DOHH2 (cell line): ENCODE data around the gene CCDC61.
A peak's percentile ranks its signal among the peaks of the same experiment; 100 is the strongest.

Experiments used
- H3F3A ChIP-seq: fragments of 200-600 bp; sonication (generic), shearing (Covaris generic); 2 replicates; pipeline ENCODE4 v1.6.0; 2016; ENCODE audit warnings: antibody characterized with exemption, mild to moderate bottlenecking; ENCODE audit not compliant: control insufficient read depth, insufficient read depth
- H3K27ac ChIP-seq: fragments of 200-600 bp; sonication (generic); 2 replicates; pipeline ENCODE4 v1.5.1; 2014; ENCODE audit warnings: low read depth, mild to moderate bottlenecking, low read length, moderate library complexity
- H3K27me3 ChIP-seq: fragments of 200-600 bp; sonication (generic); 2 replicates; pipeline ENCODE4 v1.6.1; 2014; ENCODE audit warnings: mild to moderate bottlenecking, low read length, mixed read lengths; ENCODE audit not compliant: control insufficient read depth
- H3K36me3 ChIP-seq: fragments of 200-600 bp; sonication (generic); 2 replicates; pipeline ENCODE4 v1.6.1; 2014; ENCODE audit warnings: mild to moderate bottlenecking, low read length, moderate library complexity, mixed read lengths; ENCODE audit not compliant: control insufficient read depth
- H3K4me1 ChIP-seq: fragments of 200-600 bp; sonication (generic); 2 replicates; pipeline ENCODE4 v1.6.1; 2014; ENCODE audit warnings: mild to moderate bottlenecking, low read length, mixed read lengths; ENCODE audit not compliant: control insufficient read depth
- H3K4me2 ChIP-seq: fragments of 200-600 bp; sonication (generic); 2 replicates; pipeline ENCODE4 v1.6.0; 2014; ENCODE audit warnings: mild to moderate bottlenecking, low read length, moderate library complexity
- H3K4me3 ChIP-seq: fragments of 200-600 bp; sonication (generic); 2 replicates; pipeline ENCODE4 v1.5.1; 2014; ENCODE audit warnings: mild to moderate bottlenecking, low read length, mixed read lengths
- H3K79me2 ChIP-seq: fragments of 200-600 bp; sonication (generic); 2 replicates; pipeline ENCODE4 v1.6.1; 2014; ENCODE audit warnings: mild to moderate bottlenecking, low read length, mixed read lengths; ENCODE audit not compliant: control insufficient read depth
- H3K9me2 ChIP-seq: fragments of 200-600 bp; sonication (generic); replicated peaks from 2 replicates; pipeline ENCODE4 v1.6.1; 2014; ENCODE audit warnings: mild to moderate bottlenecking, low read length, mixed read lengths; ENCODE audit not compliant: control insufficient read depth
- H3K9me3 ChIP-seq: fragments of 200-600 bp; sonication (generic); 2 replicates; pipeline ENCODE4 v1.6.1; 2014; ENCODE audit warnings: antibody characterized with exemption, low read length, mixed read lengths; ENCODE audit not compliant: control insufficient read depth, insufficient read depth
- H4K20me1 ChIP-seq: fragments of 200-600 bp; sonication (generic); 2 replicates; pipeline ENCODE4 v1.6.0; 2014; ENCODE audit warnings: low read depth, mild to moderate bottlenecking, antibody characterized with exemption, low read length, moderate library complexity; ENCODE audit not compliant: control insufficient read depth, insufficient read depth
- CTCF ChIP-seq: fragments of 200-600 bp; sonication (generic); IDR thresholded peaks from one replicate; pipeline ENCODE4 v1.5.1; 2014; ENCODE audit warnings: antibody characterized with exemption, mild to moderate bottlenecking, low read depth, low read length; ENCODE audit not compliant: poor library complexity, severe bottlenecking
- EZH2phosphoT487 ChIP-seq: fragments of 200-600 bp; sonication (generic); IDR thresholded peaks from 2 replicates; pipeline ENCODE4 v1.6.1; 2017; ENCODE audit warnings: borderline replicate concordance, mild to moderate bottlenecking, antibody characterized with exemption, low read length, moderate library complexity, mixed read lengths

Gene CCDC61

GRCh38 chr19:46000491-46001246, 5.4 kb downstream of the CCDC61 start:
- Histone ChIP-seq H4K20me1 (peaks cover 5% of the 10 kb centered on the region; the same call in 1 of the 2 replicates), H3K9me3 (no peaks in the 10 kb centered on the region), H3F3A (no peaks in the 10 kb centered on the region), H3K36me3 (peaks cover 8% of the 10 kb centered on the region), H3K79me2 (peaks cover 12% of the 10 kb centered on the region), H3K9me2 (no peaks in the 10 kb centered on the region), H3K4me3 (peak overlapping the region; percentile 64), H3K27me3 (no peaks in the 10 kb centered on the region), H3K4me2 (peak overlapping the region; percentile 71), H3K4me1 (peaks cover 13% of the 10 kb centered on the region), H3K27ac (no peak overlapping the region)
- no peak for TF ChIP-seq CTCF
- TF ChIP-seq EZH2phosphoT487: no peak

GRCh38 chr19:46002678-46003275, 7.5 kb downstream of the CCDC61 start:
- no peak overlapping the region for H3K27ac ChIP-seq
- TF ChIP-seq EZH2phosphoT487 (no peak), CTCF (no peak)
- H3K4me1 ChIP-seq: peaks cover 8% of the 10 kb centered on the region
- H3K9me2 ChIP-seq: no peaks in the 10 kb centered on the region
- H3K9me3 ChIP-seq: no peaks in the 10 kb centered on the region
- H4K20me1 ChIP-seq: peaks cover 5% of the 10 kb centered on the region; the same call in 1 of the 2 replicates
- H3K4me3 ChIP-seq: no peak overlapping the region
- H3F3A ChIP-seq: no peaks in the 10 kb centered on the region
- H3K79me2 ChIP-seq: no peaks in the 10 kb centered on the region
- H3K27me3 ChIP-seq: no peaks in the 10 kb centered on the region
- peaks cover 9% of the 10 kb centered on the region; the same call in 1 of the 2 replicates for H3K36me3 ChIP-seq
- no peak overlapping the region for H3K4me2 ChIP-seq

GRCh38 chr19:46006411-46006810, 11.1 kb downstream of the CCDC61 start:
- Histone ChIP-seq H3K9me2 (no peaks in the 10 kb centered on the region), H3K4me1 (0 out of 2 replicates have a peak, but pooled peaks cover 3% of the 10 kb centered on the region), H3F3A (no peaks in the 10 kb centered on the region), H4K20me1 (0 out of 2 replicates have a peak, but pooled peaks cover 5% of the 10 kb centered on the region), H3K27me3 (no peaks in the 10 kb centered on the region), H3K4me2 (no peak overlapping the region), H3K4me3 (no peak overlapping the region), H3K9me3 (no peaks in the 10 kb centered on the region), H3K79me2 (no peaks in the 10 kb centered on the region), H3K27ac (no peak overlapping the region), H3K36me3 (peaks cover 9% of the 10 kb centered on the region; the same call in 1 of the 2 replicates)
- TF ChIP-seq EZH2phosphoT487 (no peak), CTCF (no peak)
